ENCODE results near the gene FGD6.

FGD6 gene

GRCh38 chr12:95214466-95214865, 2.8 kb downstream of the FGD6 start:
- DNase-seq (ENCODE audit: extremely low read depth, low read depth), result no peak
- no peak overlapping the region for H3K4me3 ChIP-seq (replicated peaks; ENCODE audit: low read depth, low read length)
- no peak for TF ChIP-seq CTCF (IDR thresholded peaks at IDR 0.05; ENCODE audit: low read depth, low read length, missing control alignments)

- TF ChIP-seq CTCF (IDR thresholded peaks at IDR 0.05; ENCODE audit: low read depth, low read length, missing control alignments), result no peak
- DNase-seq (ENCODE audit: extremely low read depth, low read depth), result no peak
- no peak overlapping the region for H3K4me3 ChIP-seq (replicated peaks; ENCODE audit: low read depth, low read length)
These were observed 3.3 kb downstream of the FGD6 start for GRCh38 chr12:95213928-95214327.

GRCh38 chr12:95213119-95213518, 4.1 kb downstream of the FGD6 start:
- no peak overlapping the region for H3K4me3 ChIP-seq (replicated peaks; ENCODE audit: low read depth, low read length)
- TF ChIP-seq CTCF (IDR thresholded peaks at IDR 0.05; ENCODE audit: low read depth, low read length, missing control alignments), result no peak
- DNase-seq (ENCODE audit: extremely low read depth, low read depth), result no peak

GRCh38 chr12:95212586-95212985, 4.7 kb downstream of the FGD6 start:
- no peak for TF ChIP-seq CTCF (IDR thresholded peaks at IDR 0.05; ENCODE audit: low read depth, low read length, missing control alignments)
- no peak overlapping the region for H3K4me3 ChIP-seq (replicated peaks; ENCODE audit: low read depth, low read length)
- no peak for DNase-seq (ENCODE audit: extremely low read depth, low read depth)

GRCh38 chr12:95208678-95209077, 8.6 kb downstream of the FGD6 start:
- H3K4me3 ChIP-seq (replicated peaks; ENCODE audit: low read depth, low read length), result no peak overlapping the region

GRCh38 chr12:95207407-95207806, 9.9 kb downstream of the FGD6 start:
- DNase-seq (ENCODE audit: extremely low read depth, low read depth), result no peak
- TF ChIP-seq CTCF (IDR thresholded peaks at IDR 0.05; ENCODE audit: low read depth, low read length, missing control alignments), result no peak
- no peak overlapping the region for H3K4me3 ChIP-seq (replicated peaks; ENCODE audit: low read depth, low read length)

More at GRCh38 chr12:95208678-95209077, 8.6 kb downstream of the FGD6 start:
- no peak for DNase-seq (ENCODE audit: extremely low read depth, low read depth)
- TF ChIP-seq CTCF (IDR thresholded peaks at IDR 0.05; ENCODE audit: low read depth, low read length, missing control alignments), result no peak

GRCh38 chr12:95206916-95207315, 10.4 kb downstream of the FGD6 start:
- no peak for DNase-seq (ENCODE audit: extremely low read depth, low read depth)
- no peak for TF ChIP-seq CTCF (IDR thresholded peaks at IDR 0.05; ENCODE audit: low read depth, low read length, missing control alignments)
- H3K4me3 ChIP-seq (replicated peaks; ENCODE audit: low read depth, low read length), result no peak overlapping the region

All from HFF-Myc (cell line).